ENCODE measurements around the gene ANKEF1.

- TF ChIP-seq CTCF (IDR thresholded peaks at IDR 0.05) (no peak), POLR2A (IDR thresholded peaks at IDR 0.05) (no peak)
Observed at GRCh38 chr20:9995510-9996272, 39.1 kb upstream of the ANKEF1 start.
